Stimulated activated naive CD8-positive, alpha-beta T cell treated with anti-CD3 and anti-CD28 coated beads, Interleukin-15, amount 100 ng/mL, for 72 hours (primary cell): ENCODE measurements around the gene AGR3.
A peak's percentile ranks its signal among the peaks of the same experiment; 100 is the strongest.
"Not testable (repeated sequence)": the region's sequence is repeated elsewhere in the genome, so short reads cannot be mapped to it uniquely, and the experiment has no call there.

ENCODE experiments used
- ATAC-seq: fragments of 150-1000 bp; cut with Tn5 transposase; 2 replicates; pipeline ENCODE4 v1.10.0; 2021; ENCODE audit warnings: mild to moderate bottlenecking, moderate library complexity
- DNase-seq, 2 donors: peaks; one replicate each; pipeline ENCODE4 v3.0.0; 2021 to 2022
- H3K27ac Mint-ChIP-seq, 2 donors: one replicate each; pipeline ENCODE4 v1.8.0; 2022; ENCODE audit warnings: mild to moderate bottlenecking in 2 of 2, mixed read lengths in 2 of 2, moderate library complexity in 2 of 2
- H3K27me3 Mint-ChIP-seq: one replicate; pipeline ENCODE4 v1.8.0; 2022; ENCODE audit warnings: mixed read lengths
- H3K4me1 Mint-ChIP-seq: one replicate; pipeline ENCODE4 v1.8.0; 2022; ENCODE audit warnings: mild to moderate bottlenecking, mixed read lengths
- H3K4me3 Mint-ChIP-seq, 2 donors: one replicate each; pipeline ENCODE4 v1.8.0; 2022; ENCODE audit warnings: mild to moderate bottlenecking in 2 of 2, mixed read lengths in 2 of 2, moderate library complexity in 1 of 2
- H3K9me3 Mint-ChIP-seq, 2 donors: one replicate each; pipeline ENCODE4 v1.8.0; 2022; ENCODE audit warnings: mixed read lengths in 2 of 2

The AGR3 gene

GRCh38 chr7:16912540-16912939, 30.8 kb upstream of the AGR3 start:
- no peak for DNase-seq
- H3K27me3 Mint-ChIP-seq: no peaks in the 10 kb centered on the region
- peaks cover 0 to 10% of the 10 kb centered on the region in 2 donors for H3K9me3 Mint-ChIP-seq
- H3K4me1 Mint-ChIP-seq: peaks cover 11% of the 10 kb centered on the region
- no peak overlapping the region for H3K4me3 Mint-ChIP-seq
- H3K27ac Mint-ChIP-seq: no peak overlapping the region
- no peak for ATAC-seq

GRCh38 chr7:16908561-16908960, 26.8 kb upstream of the AGR3 start:
- Mint-ChIP-seq H3K4me1 (no peaks in the 10 kb centered on the region), H3K9me3 (peaks cover 0 to 10% of the 10 kb centered on the region in 2 donors), H3K27ac (no peak overlapping the region), H3K4me3 (no peak overlapping the region), H3K27me3 (no peaks in the 10 kb centered on the region)
- ATAC-seq (no peak), DNase-seq (no peak)

- H3K4me3 Mint-ChIP-seq: no peak overlapping the region
- no peaks in the 10 kb centered on the region for H3K27me3 Mint-ChIP-seq
- H3K9me3 Mint-ChIP-seq: no peaks in the 10 kb centered on the region
- no peak for ATAC-seq
- DNase-seq: no peak
- H3K27ac Mint-ChIP-seq: no peak overlapping the region
- H3K4me1 Mint-ChIP-seq: no peaks in the 10 kb centered on the region
These were observed 23.7 kb upstream of the AGR3 start for GRCh38 chr7:16905300-16906044.

- ATAC-seq (no peak), DNase-seq (no peak)
- Mint-ChIP-seq H3K27ac (no peak overlapping the region), H3K27me3 (no peaks in the 10 kb centered on the region), H3K4me3 (no peak overlapping the region), H3K9me3 (no peaks in the 10 kb centered on the region), H3K4me1 (no peaks in the 10 kb centered on the region)
These were observed 22.3 kb upstream of the AGR3 start for GRCh38 chr7:16904076-16904475.

- no peaks in the 10 kb centered on the region for H3K27me3 Mint-ChIP-seq
- H3K4me3 Mint-ChIP-seq: no peak overlapping the region
- no peak for ATAC-seq
- H3K4me1 Mint-ChIP-seq: no peaks in the 10 kb centered on the region
- no peaks in the 10 kb centered on the region for H3K9me3 Mint-ChIP-seq
- no peak overlapping the region for H3K27ac Mint-ChIP-seq
- DNase-seq: no peak
These were observed 18.5 kb upstream of the AGR3 start for GRCh38 chr7:16900209-16900768.

GRCh38 chr7:16891874-16892643, 10.3 kb upstream of the AGR3 start:
- Mint-ChIP-seq H3K9me3 (no peaks in the 10 kb centered on the region), H3K4me1 (peaks cover 12% of the 10 kb centered on the region), H3K4me3 (no peak overlapping the region), H3K27me3 (peaks cover 4% of the 10 kb centered on the region), H3K27ac (no peak overlapping the region)
- DNase-seq (no peak), ATAC-seq (no peak)

GRCh38 chr7:16891338-16891737, 9.6 kb upstream of the AGR3 start:
- no peak overlapping the region for H3K4me3 Mint-ChIP-seq
- H3K4me1 Mint-ChIP-seq: peaks cover 12% of the 10 kb centered on the region
- DNase-seq (peak in 1 of 2 donors; percentile 15), ATAC-seq (peak; percentile 73)
- no peak overlapping the region for H3K27ac Mint-ChIP-seq
- H3K27me3 Mint-ChIP-seq: peaks cover 8% of the 10 kb centered on the region
- no peaks in the 10 kb centered on the region for H3K9me3 Mint-ChIP-seq

- no peak for DNase-seq
- Mint-ChIP-seq H3K4me1 (peaks cover 12% of the 10 kb centered on the region), H3K9me3 (no peaks in the 10 kb centered on the region), H3K4me3 (no peak overlapping the region), H3K27me3 (peaks cover 8% of the 10 kb centered on the region), H3K27ac (no peak overlapping the region)
- ATAC-seq: peak; percentile 65
These were observed 8.2 kb upstream of the AGR3 start for GRCh38 chr7:16889851-16890415.

- Mint-ChIP-seq H3K27ac (no peak overlapping the region), H3K9me3 (no peaks in the 10 kb centered on the region), H3K27me3 (peaks cover 8% of the 10 kb centered on the region), H3K4me1 (peaks cover 12% of the 10 kb centered on the region), H3K4me3 (no peak overlapping the region)
- ATAC-seq (no peak), DNase-seq (no peak)
These were observed 7.5 kb upstream of the AGR3 start for GRCh38 chr7:16889305-16889704.

- DNase-seq: no peak
- Mint-ChIP-seq H3K27ac (no peak overlapping the region), H3K27me3 (peaks cover 8% of the 10 kb centered on the region), H3K9me3 (no peaks in the 10 kb centered on the region), H3K4me3 (no peak overlapping the region), H3K4me1 (no peaks in the 10 kb centered on the region)
- ATAC-seq: no peak
These were observed 2.1 kb upstream of the AGR3 start for GRCh38 chr7:16883918-16884317.

- H3K4me1 Mint-ChIP-seq: no peaks in the 10 kb centered on the region
- ATAC-seq: no peak
- H3K4me3 Mint-ChIP-seq: no peak overlapping the region
- H3K27me3 Mint-ChIP-seq: no peaks in the 10 kb centered on the region
- H3K9me3 Mint-ChIP-seq: no peaks in the 10 kb centered on the region
- H3K27ac Mint-ChIP-seq: no peak overlapping the region
- no peak for DNase-seq
These were observed 1.2 kb downstream of the AGR3 start for GRCh38 chr7:16880554-16880953.

- Mint-ChIP-seq H3K4me1 (no peaks in the 10 kb centered on the region), H3K27ac (no peak overlapping the region), H3K27me3 (no peaks in the 10 kb centered on the region), H3K9me3 (no peaks in the 10 kb centered on the region), H3K4me3 (no peak overlapping the region)
- ATAC-seq (no peak), DNase-seq (no peak)
These were observed 2.6 kb downstream of the AGR3 start for GRCh38 chr7:16879181-16879580.

- Mint-ChIP-seq H3K4me1 (no peaks in the 10 kb centered on the region), H3K9me3 (peaks cover 0 to 8% of the 10 kb centered on the region in 2 donors), H3K27me3 (peaks cover 9% of the 10 kb centered on the region), H3K4me3 (no peak overlapping the region), H3K27ac (no peak overlapping the region)
- ATAC-seq: no peak
- DNase-seq: no peak
These were observed 5.9 kb downstream of the AGR3 start for GRCh38 chr7:16875861-16876260.

- H3K4me3 Mint-ChIP-seq: no peak overlapping the region
- ATAC-seq (no peak), DNase-seq (no peak)
- no peaks in the 10 kb centered on the region for H3K4me1 Mint-ChIP-seq
- H3K9me3 Mint-ChIP-seq: peaks cover 0 to 8% of the 10 kb centered on the region in 2 donors
- no peak overlapping the region for H3K27ac Mint-ChIP-seq
- peaks cover 9% of the 10 kb centered on the region for H3K27me3 Mint-ChIP-seq
These were observed 7.7 kb downstream of the AGR3 start for GRCh38 chr7:16874066-16874465.

GRCh38 chr7:16867328-16867727, 14.5 kb downstream of the AGR3 start:
- peaks cover 18% of the 10 kb centered on the region for H3K27me3 Mint-ChIP-seq
- no peaks in the 10 kb centered on the region for H3K4me1 Mint-ChIP-seq
- no peak overlapping the region for H3K27ac Mint-ChIP-seq
- H3K9me3 Mint-ChIP-seq: peaks cover 0 to 5% of the 10 kb centered on the region in 2 donors
- ATAC-seq (no peak), DNase-seq (no peak)
- no peak overlapping the region for H3K4me3 Mint-ChIP-seq

GRCh38 chr7:16853189-16853588, 28.6 kb downstream of the AGR3 start:
- H3K27ac Mint-ChIP-seq: not testable (repeated sequence)

More at GRCh38 chr7:16853189-16853588, 28.6 kb downstream of the AGR3 start:
- not testable (repeated sequence) for DNase-seq, H3K9me3 Mint-ChIP-seq, H3K4me1 Mint-ChIP-seq, H3K4me3 Mint-ChIP-seq, ATAC-seq
- H3K27me3 Mint-ChIP-seq: peaks cover 30% of the 10 kb centered on the region
